ENCODE data around the gene RANBP17.
"Not testable (repeated sequence)": the region's sequence is repeated elsewhere in the genome, so short reads cannot be mapped to it uniquely, and the experiment has no call there.

The RANBP17 gene

DNA sequence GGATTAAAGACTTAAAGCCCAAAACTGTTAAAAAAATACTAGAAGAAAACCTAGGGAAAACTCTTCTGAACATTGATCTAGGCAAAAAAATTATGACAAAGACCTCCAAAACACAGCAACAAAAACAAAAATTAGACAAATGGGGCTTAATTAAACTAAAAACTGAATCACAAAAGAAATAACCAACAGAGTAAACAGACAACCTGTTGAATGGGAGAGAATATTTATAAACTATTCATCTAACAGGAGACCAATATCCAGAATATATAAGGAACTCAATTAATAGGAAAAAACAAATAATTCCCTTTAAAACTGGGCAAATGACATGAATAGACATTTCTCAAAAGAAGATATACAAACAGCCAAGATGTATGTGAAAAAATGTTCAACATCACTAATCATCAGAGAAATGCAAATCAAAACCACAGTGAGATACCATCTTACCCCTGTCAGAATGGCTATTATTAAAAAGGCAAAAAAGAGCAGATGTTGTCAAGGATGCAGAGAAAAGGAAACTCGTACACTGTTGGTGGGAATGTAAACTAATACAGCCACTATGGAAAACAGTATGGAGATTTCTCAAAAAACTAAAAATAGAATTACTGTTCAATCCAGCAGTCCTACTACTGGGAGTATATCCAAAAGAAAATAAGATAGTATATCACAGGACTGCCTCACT lies 397.1 kb downstream of the RANBP17 start:
- no peak for DNase-seq

DNA sequence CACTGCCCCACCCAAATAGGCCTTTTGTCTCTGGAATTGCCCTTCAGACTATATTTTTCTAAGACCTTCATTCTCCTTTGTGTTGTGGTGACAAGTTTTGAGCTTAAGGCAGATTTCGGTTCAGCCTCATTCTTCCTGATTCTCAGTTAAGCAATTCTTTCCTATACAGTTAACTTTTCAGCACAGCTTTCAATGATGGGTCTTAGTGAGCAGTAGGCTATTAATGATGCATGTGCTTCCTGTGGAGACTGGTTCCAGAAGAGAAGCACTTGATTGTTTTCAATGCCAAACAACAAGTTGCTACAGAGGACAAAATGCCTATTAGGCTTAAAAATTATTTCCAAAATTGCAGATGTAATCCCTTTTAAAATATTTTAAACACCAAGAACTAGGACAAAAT lies 399.5 kb downstream of the RANBP17 start:
- no peak for DNase-seq

DNA sequence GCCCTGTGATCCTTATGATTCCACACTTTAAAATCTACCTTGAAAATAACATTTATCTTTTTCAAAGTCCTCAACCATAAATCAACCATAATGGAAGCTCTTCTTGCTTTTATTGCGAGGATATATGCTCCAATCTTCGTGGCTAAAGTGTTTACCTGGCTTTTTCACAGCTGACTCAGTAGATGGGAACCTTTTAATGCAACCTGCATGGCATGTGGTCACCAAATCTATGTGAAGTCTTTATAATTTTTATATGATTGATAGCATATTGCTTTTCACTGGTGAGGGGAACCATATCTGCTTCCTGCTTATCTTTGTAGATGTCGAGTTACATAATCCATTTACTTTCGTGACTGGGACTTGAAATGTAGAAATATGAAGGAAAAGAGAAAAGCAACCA lies 400.1 kb downstream of the RANBP17 start:
- no peak for DNase-seq

DNA sequence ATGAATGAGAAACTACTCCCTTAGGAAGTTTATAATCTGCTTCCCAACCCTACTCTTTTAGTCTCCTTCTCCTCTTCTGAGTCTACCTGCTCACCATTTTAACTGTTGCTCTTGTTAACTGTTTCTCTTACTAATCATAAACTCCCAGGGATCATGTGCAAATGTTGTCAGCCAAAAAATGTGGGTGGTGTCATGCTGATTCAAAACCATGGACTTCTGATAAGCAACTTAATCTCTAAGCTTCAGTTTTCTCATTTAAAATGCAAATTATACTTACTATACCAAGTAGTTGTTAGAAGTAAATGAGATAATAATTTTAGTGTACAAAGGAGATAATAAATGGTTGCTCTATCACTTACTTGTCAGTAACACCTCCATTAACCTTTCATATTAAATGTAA lies 401.4 kb downstream of the RANBP17 start:
- no peak for DNase-seq

DNA sequence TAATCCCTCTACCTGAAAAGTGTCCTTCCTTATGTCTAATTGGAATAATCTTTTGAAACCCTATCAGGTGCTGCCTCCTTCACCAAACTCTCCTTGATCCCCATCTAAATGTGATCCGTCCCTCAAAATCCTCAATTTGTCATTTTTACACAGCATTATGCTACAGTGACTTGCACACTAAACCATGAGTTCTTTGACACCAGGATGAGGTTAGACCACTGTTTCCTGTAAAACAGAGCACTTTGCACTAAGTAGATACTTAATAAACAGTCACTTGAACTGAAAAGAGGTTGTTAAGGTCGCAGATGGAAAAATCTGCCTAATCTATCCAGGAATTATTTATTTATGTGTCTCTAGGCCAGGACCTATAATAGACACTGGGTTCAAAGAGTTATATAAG lies 403.0 kb downstream of the RANBP17 start:
- DNase-seq: no peak

DNA sequence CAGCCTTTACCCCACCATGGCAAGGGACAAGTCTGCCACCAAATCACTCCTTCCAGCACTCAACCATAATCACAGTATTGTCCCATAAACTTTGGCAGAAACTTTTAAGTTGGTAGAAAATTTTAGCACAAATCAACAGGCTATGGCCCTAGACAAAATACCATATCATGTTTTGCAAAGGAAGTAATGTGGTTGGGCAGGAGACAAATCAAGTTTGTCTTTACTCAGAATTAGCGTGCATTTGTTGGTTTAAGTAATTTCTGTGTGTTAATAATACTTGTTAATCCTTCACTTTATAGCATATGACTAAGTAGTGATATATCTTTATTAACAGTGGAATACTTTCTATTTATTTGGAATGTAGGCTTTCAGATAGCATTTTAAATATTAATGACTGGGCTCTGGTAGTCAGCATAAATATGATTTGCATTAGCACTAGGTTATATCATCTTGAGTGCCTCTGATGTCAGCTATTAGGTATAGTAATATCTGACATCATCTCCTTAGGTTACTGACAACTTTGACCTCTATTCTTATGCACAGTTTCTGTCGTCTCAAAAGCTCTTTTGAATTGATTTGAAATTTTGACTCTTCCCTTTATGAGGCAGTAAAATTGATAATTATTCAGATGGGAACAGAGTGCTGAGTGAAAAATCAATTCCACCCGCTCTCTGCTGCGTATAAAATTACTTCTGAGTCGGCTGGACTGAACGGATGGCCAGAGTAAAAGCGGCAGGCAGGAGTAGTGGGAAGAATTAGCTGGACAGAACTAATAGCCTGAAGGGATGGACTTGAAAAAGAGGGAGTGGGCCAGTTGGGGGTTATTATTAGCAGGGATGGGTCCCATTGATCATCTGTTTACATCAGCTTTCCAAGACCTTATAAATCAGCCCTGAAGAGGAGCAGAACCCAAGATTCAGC lies 407.1 kb downstream of the RANBP17 start:
- no peak for DNase-seq

DNA sequence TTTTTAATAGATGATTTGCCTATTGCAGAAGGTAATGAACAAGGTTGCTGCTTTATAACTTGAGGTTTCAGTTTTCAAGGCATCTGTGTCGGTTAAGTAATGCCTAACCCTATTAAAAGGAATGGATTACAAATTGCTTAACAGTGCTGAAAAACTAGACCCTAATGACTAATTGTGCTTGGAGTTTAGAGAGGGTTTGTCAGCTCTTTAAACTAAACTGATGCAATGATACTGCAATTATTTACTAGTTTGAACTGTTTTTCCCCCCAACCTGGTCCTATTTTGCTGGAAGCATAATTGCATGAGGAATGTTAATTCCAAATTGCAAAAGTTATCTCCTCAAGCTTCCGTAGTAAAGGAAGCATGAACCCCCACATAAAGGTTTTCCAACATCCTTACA lies 407.9 kb downstream of the RANBP17 start:
- DNase-seq: no peak

GRCh38 chr5:171270136-171270535 lies 408.3 kb downstream of the RANBP17 start:
- no peak for DNase-seq

- no peak for DNase-seq
Measured at GRCh38 chr5:171271798-171272197, 410.0 kb downstream of the RANBP17 start.

- no peak for DNase-seq
Measured at GRCh38 chr5:171272996-171273970, 411.5 kb downstream of the RANBP17 start.

DNA sequence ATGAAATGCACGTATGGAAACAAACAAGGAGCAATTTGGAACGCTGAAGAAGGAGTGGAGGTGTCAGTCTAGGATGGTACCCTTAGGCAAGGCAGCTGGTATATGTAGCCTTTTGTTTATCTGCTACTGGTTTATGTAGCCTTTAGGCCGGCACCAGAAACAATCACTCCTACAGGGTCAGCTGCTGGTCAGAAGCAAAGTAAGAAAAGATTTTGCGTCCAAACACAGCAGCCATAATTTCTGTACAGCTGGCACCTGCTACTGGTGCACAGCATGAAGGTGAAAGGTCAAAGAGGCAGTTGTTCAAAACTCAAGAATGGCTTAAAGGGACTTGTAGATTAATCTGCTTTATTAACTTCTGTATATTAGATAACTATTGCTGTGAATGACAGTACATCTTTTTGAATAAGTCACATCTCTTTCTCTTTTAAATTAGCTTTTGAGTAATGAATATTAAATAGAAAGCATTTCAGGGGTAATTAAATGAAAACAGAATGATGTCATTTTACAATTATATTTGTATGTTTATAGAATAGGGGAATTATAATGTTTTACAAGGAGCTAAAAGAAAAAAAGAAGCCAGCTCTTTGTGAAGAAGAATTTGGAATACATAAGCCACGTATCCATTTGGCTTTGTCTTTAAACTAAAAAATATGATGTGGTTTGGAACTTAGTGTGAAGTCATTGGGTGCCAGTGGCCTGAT lies 414.2 kb downstream of the RANBP17 start:
- DNase-seq: no peak

GRCh38 chr5:171283753-171284152 lies 421.9 kb downstream of the RANBP17 start:
- DNase-seq: no peak

DNA sequence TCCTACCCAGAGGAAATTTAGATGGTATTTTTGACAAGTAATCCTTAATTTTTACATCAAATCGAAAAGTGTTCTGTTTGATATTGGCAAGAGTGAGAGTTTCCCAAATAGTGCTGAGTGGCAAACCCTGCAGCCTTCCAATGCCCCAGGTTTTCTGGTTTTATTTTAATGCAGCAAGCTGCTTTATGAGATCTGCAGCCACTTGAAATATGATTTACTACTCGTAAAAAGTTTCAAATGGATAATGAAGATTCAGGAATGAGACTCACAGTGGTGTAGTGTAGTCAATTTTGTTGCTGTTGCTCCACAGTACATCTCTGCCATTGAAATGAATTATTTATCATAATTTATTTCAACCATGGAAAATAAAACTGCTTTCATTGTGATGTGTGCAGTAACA lies 423.6 kb downstream of the RANBP17 start:
- DNase-seq: no peak

DNA sequence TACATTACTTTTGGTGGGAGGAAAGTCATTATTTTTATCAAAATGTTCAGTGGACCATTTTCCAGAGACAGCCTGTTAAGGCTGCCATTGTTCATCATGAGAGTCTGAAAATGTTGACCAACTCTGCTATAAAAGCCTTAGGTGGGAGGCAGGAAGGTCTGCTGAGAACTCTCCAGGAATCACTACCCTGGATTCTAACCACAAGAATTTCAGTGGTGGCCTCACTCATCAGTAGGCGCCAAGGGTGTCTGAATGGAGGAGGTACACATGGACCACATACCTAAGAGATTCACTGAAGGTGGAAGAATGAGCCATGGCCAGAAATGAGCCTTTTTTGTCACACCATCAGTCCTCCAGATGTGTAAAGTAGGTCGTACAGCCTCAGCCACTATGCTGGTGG lies 426.2 kb downstream of the RANBP17 start:
- no peak for DNase-seq

DNA sequence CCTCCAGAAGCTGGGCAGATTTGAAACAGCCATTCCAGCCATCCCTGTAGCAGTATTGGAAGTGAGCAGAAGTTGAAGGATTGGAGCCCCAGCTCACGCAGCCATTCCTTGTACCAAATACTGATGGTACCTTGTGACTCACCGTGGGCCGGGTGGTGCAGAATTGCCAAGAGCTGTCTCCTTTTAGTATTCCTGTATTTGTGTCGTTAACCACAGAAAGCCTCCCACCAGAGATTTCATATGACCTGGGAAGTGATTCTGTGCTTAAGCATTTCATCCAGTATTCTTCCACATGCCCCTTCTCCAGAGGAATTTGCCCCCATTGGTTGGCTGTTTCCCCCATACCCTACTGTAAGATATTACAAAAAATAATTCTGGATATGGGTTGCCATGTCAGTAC lies 429.6 kb downstream of the RANBP17 start:
- no peak for DNase-seq

- DNase-seq: no peak
Measured at GRCh38 chr5:171295299-171295698, 433.5 kb downstream of the RANBP17 start.

DNA sequence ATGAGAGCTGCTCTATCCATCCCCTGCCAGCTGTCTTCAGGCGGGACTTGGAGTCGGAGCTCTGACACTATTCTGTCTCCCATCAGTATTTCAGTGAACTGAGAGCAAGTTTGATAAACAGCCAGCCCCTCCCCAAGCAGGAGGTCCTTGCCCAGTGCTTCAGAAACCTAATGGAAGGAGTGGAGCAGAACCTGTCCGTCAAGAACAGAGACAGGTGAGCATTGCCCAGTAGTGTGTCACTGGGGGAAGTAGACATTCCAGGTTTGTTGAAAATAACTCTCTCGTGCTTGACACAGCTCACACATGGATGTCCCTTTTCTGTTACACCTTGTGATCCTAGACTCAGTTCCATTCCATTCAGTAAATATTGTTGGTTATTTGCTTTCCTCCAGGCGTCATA lies 434.0 kb downstream of the RANBP17 start:
- no peak for DNase-seq

- DNase-seq: not testable (repeated sequence)
Measured at GRCh38 chr5:171297941-171298340, 436.1 kb downstream of the RANBP17 start.

- DNase-seq: no peak
Measured at GRCh38 chr5:171299228-171299627, 437.4 kb downstream of the RANBP17 start.

- DNase-seq: no peak
Measured at GRCh38 chr5:171299851-171300250, 438.0 kb downstream of the RANBP17 start.

DNA sequence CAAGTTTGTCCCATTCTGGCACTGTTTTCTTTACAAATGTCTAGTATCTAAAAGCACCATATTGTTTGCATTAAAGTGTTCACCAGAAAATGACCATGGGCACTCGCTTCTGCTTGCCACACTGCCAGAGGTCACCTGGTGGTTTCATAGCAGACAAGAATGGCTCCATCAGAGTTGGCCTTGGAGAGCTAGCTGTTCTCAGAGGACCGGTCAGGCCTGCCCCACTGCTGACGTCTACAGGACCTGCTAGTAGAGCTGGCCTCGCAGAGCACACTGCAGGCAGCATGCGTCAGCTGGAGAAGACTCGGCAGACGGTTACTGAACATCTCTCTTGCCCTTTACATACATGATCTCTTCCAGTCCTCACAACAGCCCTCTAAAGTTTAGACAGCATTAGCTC lies 438.5 kb downstream of the RANBP17 start:
- DNase-seq: no peak

- no peak for DNase-seq
Measured at GRCh38 chr5:171306166-171306565, 444.3 kb downstream of the RANBP17 start.

All from femur (tissue), 1 donor.